PFSK-1 (cell line): ENCODE measurements around the gene SEMG2.

Experiments used
- FOXP2 ChIP-seq: optimal IDR thresholded peaks from 2 replicates; pipeline ENCODE3; 2011; ENCODE audit warnings: borderline replicate concordance, control low read depth, inconsistent platforms; ENCODE audit not compliant: insufficient read depth; ENCODE audit errors: extremely low read length, extremely low read depth
- POLR2AphosphoS5 ChIP-seq: IDR thresholded peaks from 2 replicates; pipeline ENCODE4 v1.6.1; 2012; ENCODE audit warnings: low read depth, mild to moderate bottlenecking, control low read depth, low read length, moderate library complexity
- REST ChIP-seq, 2 experiments: IDR thresholded peaks; 2 replicates each; pipeline versions ENCODE4 v1.6.1 to v1.8.0; 2011 to 2012; ENCODE audit warnings: low read depth in 2 of 2, low read length in 2 of 2, control low read depth in 1 of 2, inconsistent platforms in 1 of 2, mild to moderate bottlenecking in 1 of 2, moderate library complexity in 1 of 2; ENCODE audit not compliant: insufficient read depth in 1 of 2
- SIN3A ChIP-seq: IDR thresholded peaks from 2 replicates; pipeline ENCODE4 v1.6.1; 2012; ENCODE audit warnings: mild to moderate bottlenecking, low read length, moderate library complexity, borderline replicate concordance; ENCODE audit not compliant: insufficient read depth
- TAF1 ChIP-seq: IDR thresholded peaks from 2 replicates; pipeline ENCODE4 v1.6.1; 2012; ENCODE audit warnings: low read length, control low read depth, borderline replicate concordance; ENCODE audit not compliant: insufficient read depth

GRCh38 chr20:45179166-45179565 is 42.0 kb upstream of the SEMG2 start:
- TF ChIP-seq REST (IDR thresholded peaks at IDR 0.05; ENCODE audit: insufficient read depth in 1 of 2, low read depth in 2 of 2, low read length in 2 of 2) (no peak), TAF1 (no peak), FOXP2 (no peak), POLR2AphosphoS5 (no peak), SIN3A (no peak)
